Transverse colon (tissue), 4 donors: ENCODE data around the gene JMJD6. TPM values are rescaled to one million over a fixed set of nuclear protein-coding genes. Genes with fewer than 3 reads are reported as not detected.

Experiments used
- DNase-seq: peaks from one replicate; pipeline ENCODE4 v3.0.0-alpha.2; 2019
- H3K27ac ChIP-seq, 4 donors: fragments of 200-600 bp; sonication (generic); 2 replicates each; pipeline ENCODE4 v1.5.1; 2016 to 2018; ENCODE audit warnings: inconsistent platforms in 4 of 4
- H3K27me3 ChIP-seq: fragments of 200-600 bp; sonication (generic); 2 replicates; pipeline ENCODE4 v1.5.1; 2017; ENCODE audit warnings: inconsistent platforms
- H3K36me3 ChIP-seq, 4 donors: fragments of 200-600 bp; sonication (generic); 2 replicates each; pipeline ENCODE4 v1.5.1; 2017 to 2019; ENCODE audit warnings: inconsistent platforms in 4 of 4
- H3K4me1 ChIP-seq, 4 donors: fragments of 200-600 bp; sonication (generic); 2 replicates each; pipeline ENCODE4 v1.5.1; 2017 to 2020; ENCODE audit warnings: inconsistent platforms in 4 of 4
- H3K4me3 ChIP-seq, 4 donors: fragments of 200-600 bp; sonication (generic); 1 replicate in 1 of 4; 2 replicates in 3 of 4; pipeline versions ENCODE4 v1.5.1 to v1.6.1; 2017 to 2019; ENCODE audit warnings: inconsistent platforms in 4 of 4
- H3K9me3 ChIP-seq, 2 donors: fragments of 200-600 bp; sonication (generic); 2 replicates each; pipeline ENCODE4 v1.5.1; 2017 to 2019; ENCODE audit warnings: inconsistent platforms in 2 of 2
- EP300 ChIP-seq: sonication (generic); formaldehyde crosslinking; IDR thresholded peaks from one replicate; pipeline ENCODE4 v1.6.1; 2017; ENCODE audit warnings: antibody characterized with exemption, low read depth
- POLR2AphosphoS5 ChIP-seq, 3 donors: sonication (generic); formaldehyde crosslinking; IDR thresholded peaks; one replicate each; pipeline ENCODE4 v1.6.1; 2016; ENCODE audit warnings: antibody characterized with exemption in 3 of 3
- WGBS, 2 donors: methylation state at CpG; one replicate each; pipeline ENCODE4 v1.1.5; 2018; ENCODE audit warnings: low coverage in 1 of 2; 5-methylcytosine and 5-hydroxymethylcytosine counted together
- in situ Hi-C, 4 donors: fragments of 200-750 bp; cut with MboI; loops; one replicate each; pipeline versions ENCODE4 v1.15.0 to v1.15.1; 2017; ENCODE audit warnings: low sequenced_read_pairs in 3 of 4, low pct_ligation_motif_present in 1 of 4, low pct_unique_long_range_greater_than_20kb in 1 of 4
- intact Hi-C: fragments of 100-400 bp; cut with DNase I; formaldehyde crosslinking; loops from one replicate; pipeline ENCODE4 v1.15.1; 2023; ENCODE audit warnings: low total_unique reads
- small RNA-seq, 4 donors: library from RNA; depleted of rRNA; stranded (forward); fragments of <200 nt; gene quantifications; one replicate each; pipeline ENCODE3, GENCODE V24; 2016
- total RNA-seq, 4 donors: library from RNA; depleted of rRNA; stranded (reverse); fragments of >200 nt; gene quantifications; one replicate each; pipeline ENCODE4 v1.1.0, GENCODE V29; 2016

Gene JMJD6
- total RNA-seq, 4 donors from 2014 or later = 25.4 to 58.4 (median 26.9) TPM

GRCh38 chr17:76670020-76670717, 56.2 kb downstream of the JMJD6 start:
- intact Hi-C loops = no loop called here
- in situ Hi-C loops = no loop called here

More at GRCh38 chr17:76670020-76670717, 56.2 kb downstream of the JMJD6 start:
- no peak for DNase-seq
- WGBS, 2 donors = 72 to 78% methylated on average over 6 to 9 of the region's 9 CpGs
- H3K36me3 ChIP-seq = no peaks in the 10 kb centered on the region
- no peak overlapping the region for H3K4me3 ChIP-seq
- TF ChIP-seq EP300 (no peak), POLR2AphosphoS5 (IDR thresholded peaks at IDR 0.05) (peak in 1 of 3 donors; percentile 11)
- H3K27me3 ChIP-seq = no peaks in the 10 kb centered on the region
- no peaks in the 10 kb centered on the region for H3K9me3 ChIP-seq
- peaks cover 10 to 32% (median 29%) of the 10 kb centered on the region in 4 donors for H3K4me1 ChIP-seq
- H3K27ac ChIP-seq = peak overlapping the region; percentile 89 to 96 (median 94)

Small RNA genes within 50 kb of the gene (small RNA-seq; reads per million reads assigned to genes)
- 0 reads per million in 4 donors for gene AC005837.3
- gene RF02271 = 0 reads per million in 4 donors
- gene RNU6-97P = 0 reads per million in 4 donors
- gene RNY4P36 = 0 to 0.14 (median 0) reads per million in 4 donors

Other genes starting within 250 kb of the JMJD6 start
- 10 to 100 TPM; 11.3 to 47.4 (median 23.2) TPM for gene RHBDF2, start 225.2 kb downstream of the JMJD6 start, total RNA-seq
- 10 to 100 TPM in 2 of 4 donors, 1 to 10 TPM in 2; 7.5 to 20.1 (median 11.3) TPM for gene CYGB, start 188.9 kb downstream of the JMJD6 start, total RNA-seq
- 1 to 10 TPM in 1 of 4 donors, under 1 TPM in 1, not detected in 2; 0.64 to 6.8 TPM for gene PRCD, start 186.6 kb downstream of the JMJD6 start, total RNA-seq
- 1 to 10 TPM in 3 of 4 donors, not detected in 1; 1.4 to 4.4 (median 1.6) TPM for gene ST6GALNAC2, start 140.7 kb downstream of the JMJD6 start, total RNA-seq
- 100 to 1,000 TPM; 121 to 281 (median 182) TPM for gene ST6GALNAC1, start 82.8 kb downstream of the JMJD6 start, total RNA-seq
- gene MXRA7, start 15.6 kb downstream of the JMJD6 start, total RNA-seq = 100 to 1,000 TPM in 1 of 4 donors, 10 to 100 TPM in 3; 31.0 to 633 (median 52.5) TPM
- 10 to 100 TPM in 3 of 4 donors, not detected in 1; 11.2 to 34.1 (median 24.7) TPM for gene METTL23, start 233 bp upstream of the JMJD6 start, total RNA-seq
- 1,000 to 10,000 TPM in 1 of 4 donors, 100 to 1,000 TPM in 3; 193 to 1,196 (median 348) TPM for gene SRSF2, start 10.7 kb upstream of the JMJD6 start, total RNA-seq
- 10 to 100 TPM in 3 of 4 donors, 1 to 10 TPM in 1; 7.6 to 41.3 (median 25.7) TPM for gene MFSD11, start 11.5 kb upstream of the JMJD6 start, total RNA-seq
- not detected for gene MGAT5B, start 141.8 kb upstream of the JMJD6 start, total RNA-seq